B cell (primary cell): ENCODE measurements around the gene DTD1. TPM values are rescaled to one million over a fixed set of nuclear protein-coding genes. Genes with fewer than 3 reads are reported as not detected.

Experiments used
- ATAC-seq: fragments of 200-7000 bp; cut with Tn5 transposase; one replicate; pipeline ENCODE4 v1.10.0; 2021; ENCODE audit warnings: low read depth, mild to moderate bottlenecking, moderate number of reproducible peaks, moderate library complexity
- CTCF ChIA-PET: fragments of 350-600 bp; sonication (Branson Sonifier 250); formaldehyde crosslinking; loops from one replicate; lab custom pipeline; 2021; ENCODE audit warnings: antibody characterized with exemption, inconsistent platforms; lab: Charles Lee
- POLR2A ChIA-PET: fragments of 350-600 bp; sonication (Branson Sonifier 250); formaldehyde crosslinking; loops from one replicate; lab custom pipeline; 2021; ENCODE audit warnings: antibody characterized with exemption; lab: Charles Lee
- DNase-seq: peaks from one replicate; pipeline ENCODE4 v3.0.0; 2013
- H2AFZ ChIP-seq: 2 replicates; pipeline ENCODE4 v1.6.1; 2012; ENCODE audit warnings: mild to moderate bottlenecking, low read depth, low read length; ENCODE audit not compliant: insufficient read depth, poor library complexity, severe bottlenecking
- H3K27ac ChIP-seq, 2 donors: 1 replicate in 1 of 2; 2 replicates in 1 of 2; pipeline ENCODE4 v1.5.1; 2012 to 2013; ENCODE audit warnings: low read length in 2 of 2, mild to moderate bottlenecking in 2 of 2, moderate library complexity in 1 of 2
- H3K27me3 ChIP-seq, 4 experiments: fragments of 200-600 bp in 1 of 4; sonication (generic) in 1 of 4; replicated peaks in 1 of 4; 1 replicate in 2 of 4; 2 replicates in 2 of 4; pipeline versions ENCODE4 v1.6.1 to v1.7.0; 2013 to 2016; ENCODE audit warnings: low read length in 3 of 4, mild to moderate bottlenecking in 2 of 4, mixed read lengths in 1 of 4, moderate library complexity in 1 of 4; ENCODE audit not compliant: insufficient read depth in 4 of 4, control insufficient read depth in 3 of 4; ENCODE audit errors: control extremely low read depth in 1 of 4
- H3K36me3 ChIP-seq, 2 experiments: replicated peaks in 1 of 2; 1 replicate in 1 of 2; 2 replicates in 1 of 2; pipeline versions ENCODE4 v1.6.1 to v1.7.1; 2013; ENCODE audit warnings: low read length in 1 of 2; ENCODE audit not compliant: insufficient read depth in 2 of 2, control insufficient read depth in 1 of 2; ENCODE audit errors: control extremely low read depth in 1 of 2, extremely low read depth in 1 of 2
- H3K4me1 ChIP-seq, 2 donors: fragments of 200-600 bp in 1 of 2; sonication (generic) in 1 of 2; 1 replicate in 1 of 2; 2 replicates in 1 of 2; pipeline versions ENCODE4 v1.5.1 to v1.6.1; 2013 to 2017; ENCODE audit warnings: low read length in 2 of 2; ENCODE audit not compliant: control insufficient read depth in 2 of 2, insufficient read depth in 2 of 2
- H3K4me2 ChIP-seq: replicated peaks from 2 replicates; pipeline ENCODE3; 2012; ENCODE audit warnings: mild to moderate bottlenecking, low read depth, low read length; ENCODE audit not compliant: poor library complexity, severe bottlenecking
- H3K4me3 ChIP-seq, 5 experiments: fragments of 200-600 bp in 1 of 5; sonication (generic) in 1 of 5; 1 replicate in 3 of 5; 2 replicates in 2 of 5; pipeline versions ENCODE4 v1.5.1 to v1.7.0; 2011 to 2016; ENCODE audit warnings: low read length in 4 of 5, mild to moderate bottlenecking in 4 of 5, low read depth in 2 of 5, control low read depth in 1 of 5, moderate library complexity in 1 of 5; ENCODE audit not compliant: insufficient read depth in 1 of 5; ENCODE audit errors: control extremely low read depth in 1 of 5, extremely low read depth in 1 of 5
- H3K79me2 ChIP-seq: fragments of 200-600 bp; sonication (generic); one replicate; pipeline ENCODE4 v1.6.0; 2016; ENCODE audit warnings: low read length; ENCODE audit not compliant: control insufficient read depth, insufficient read depth
- H3K9ac ChIP-seq: fragments of 200-600 bp; sonication (generic); 2 replicates; pipeline ENCODE4 v1.6.1; 2017; ENCODE audit warnings: mild to moderate bottlenecking, low read length, moderate library complexity
- H3K9me3 ChIP-seq, 3 donors: one replicate each; pipeline versions ENCODE4 v1.6.1 to v1.7.1; 2013; ENCODE audit warnings: low read length in 2 of 3; ENCODE audit not compliant: control insufficient read depth in 2 of 3, insufficient read depth in 1 of 3; ENCODE audit errors: control extremely low read depth in 1 of 3
- H4K20me1 ChIP-seq: 2 replicates; pipeline ENCODE4 v1.6.0; 2012; ENCODE audit warnings: mild to moderate bottlenecking, low read length; ENCODE audit not compliant: insufficient read depth, control insufficient read depth, poor library complexity, severe bottlenecking
- H3K27ac Mint-ChIP-seq: one replicate; pipeline ENCODE4 v1.8.0; 2021; ENCODE audit warnings: mixed read lengths
- H3K27me3 Mint-ChIP-seq: one replicate; pipeline ENCODE4 v1.8.0; 2021; ENCODE audit warnings: mixed read lengths
- H3K4me1 Mint-ChIP-seq: one replicate; pipeline ENCODE4 v1.8.0; 2021; ENCODE audit warnings: mixed read lengths
- H3K4me3 Mint-ChIP-seq: one replicate; pipeline ENCODE4 v1.8.0; 2021; ENCODE audit warnings: mixed read lengths
- H3K9me3 Mint-ChIP-seq: one replicate; pipeline ENCODE4 v1.8.0; 2022; ENCODE audit warnings: mixed read lengths; ENCODE audit not compliant: insufficient read depth
- CTCF ChIP-seq: fragments of 200-600 bp; IDR thresholded peaks from one replicate; pipeline ENCODE4 v1.8.0; 2022; ENCODE audit warnings: antibody characterized with exemption, mild to moderate bottlenecking
- EZH2 ChIP-seq: IDR thresholded peaks from 2 replicates; pipeline ENCODE4 v1.6.1; 2012; ENCODE audit warnings: borderline replicate concordance, low read depth, mild to moderate bottlenecking, moderate library complexity, low read length; ENCODE audit not compliant: insufficient read depth, poor library complexity, severe bottlenecking
- WGBS: methylation state at CpG from one replicate; pipeline ENCODE4 v1.1.5; 2013; ENCODE audit warnings: missing lambda C conversion rate; ENCODE audit not compliant: insufficient coverage; 5-methylcytosine and 5-hydroxymethylcytosine counted together
- intact Hi-C: fragments of 100-400 bp; cut with micrococcal nuclease; formaldehyde crosslinking; loops from one replicate; pipeline ENCODE4 v1.10.0; 2022
- polyA plus RNA-seq: library from polyadenylated mRNA; depleted of rRNA; stranded (reverse); fragments of >200 nt; gene quantifications from 2 replicates; pipeline ENCODE4 v1.2.3, GENCODE V29; 2012
- total RNA-seq, 2 donors: library from RNA; stranded (reverse); fragments of 120-200 nt in 1 of 2; gene quantifications; 1 replicate in 1 of 2; 2 replicates in 1 of 2; pipeline versions ENCODE4 v1.2.3 to v1.2.4, GENCODE V29; 2013 to 2022

Gene DTD1
- total and polyA plus RNA-seq, 2 donors (not counting 1 experiment from before 2014, with no cell fraction given), result 18.7 to 20.4 TPM

GRCh38 chr20:18632196-18632789, 44.4 kb downstream of the DTD1 start:
- Histone ChIP-seq H3K4me1 (no peaks in the 10 kb centered on the region), H3K36me3 (peaks cover 0 to 6% of the 10 kb centered on the region in 2 experiments), H4K20me1 (no peaks in the 10 kb centered on the region), H3K27ac (no peak overlapping the region), H3K9ac (no peak overlapping the region), H3K9me3 (no peaks in the 10 kb centered on the region), H2AFZ (no peak overlapping the region), H3K27me3 (no peaks in the 10 kb centered on the region), H3K79me2 (no peaks in the 10 kb centered on the region), H3K4me2 (no peak overlapping the region), H3K4me3 (no peak overlapping the region)
- TF ChIP-seq CTCF (peak; percentile 95), EZH2 (no peak)
- no peaks in the 10 kb centered on the region for H3K27me3 Mint-ChIP-seq
- CTCF ChIA-PET, result interaction anchor here (0.6 to 3.6 kb wide), 28 partner anchors 9 to 1031 kb away, joined by 3 to 30 read pairs (median 3); no protein-coding TSS in a partner anchor
- DNase-seq, result peak; percentile 67
- peak; percentile 93 for ATAC-seq
- H3K27ac Mint-ChIP-seq, result no peak overlapping the region
- no peak overlapping the region for H3K4me3 Mint-ChIP-seq
- intact Hi-C loops, result loop anchor here (2.0 to 10.0 kb wide), 2 partner anchors 163 to 573 kb away; no protein-coding TSS in a partner anchor
- H3K4me1 Mint-ChIP-seq, result no peaks in the 10 kb centered on the region
- no peaks in the 10 kb centered on the region for H3K9me3 Mint-ChIP-seq
- POLR2A ChIA-PET, result no interaction called here
- 13% methylated on average over 4 of the region's 7 CpGs for WGBS

GRCh38 chr20:18633411-18633810, 45.6 kb downstream of the DTD1 start:
- Histone ChIP-seq H4K20me1 (no peaks in the 10 kb centered on the region), H3K9me3 (no peaks in the 10 kb centered on the region), H3K4me1 (no peaks in the 10 kb centered on the region), H2AFZ (no peak overlapping the region), H3K4me2 (no peak overlapping the region), H3K9ac (no peak overlapping the region), H3K79me2 (no peaks in the 10 kb centered on the region), H3K36me3 (peaks cover 0 to 3% of the 10 kb centered on the region in 2 experiments), H3K27ac (no peak overlapping the region), H3K4me3 (no peak overlapping the region), H3K27me3 (no peaks in the 10 kb centered on the region)
- ChIA-PET CTCF (interaction anchor here (1.1 to 3.6 kb wide), 8 partner anchors 10 to 1028 kb away, joined by 3 to 30 read pairs (median 10); no protein-coding TSS in a partner anchor), POLR2A (no interaction called here)
- Mint-ChIP-seq H3K27ac (no peak overlapping the region), H3K9me3 (no peaks in the 10 kb centered on the region), H3K4me1 (peaks cover 2% of the 10 kb centered on the region), H3K4me3 (no peak overlapping the region), H3K27me3 (no peaks in the 10 kb centered on the region)
- DNase-seq (no peak), ATAC-seq (no peak)
- no CpG with 5 or more reads among the region's 2 CpGs for WGBS
- TF ChIP-seq CTCF (no peak), EZH2 (no peak)
- intact Hi-C loops, result loop anchor here (2.0 to 10.0 kb wide), 2 partner anchors 161 to 571 kb away; no protein-coding TSS in a partner anchor
